CD4-positive, alpha-beta T cell treated with Interleukin-6 at 100 ng/mL for 8 hours (primary cell): ENCODE results near the gene CDRT4.

Experiments used
- DNase-seq: peaks from one replicate; pipeline ENCODE4 v3.0.0-alpha.2; 2020; ENCODE audit warnings: mixed read lengths, low spot score

CDRT4 gene

DNA sequence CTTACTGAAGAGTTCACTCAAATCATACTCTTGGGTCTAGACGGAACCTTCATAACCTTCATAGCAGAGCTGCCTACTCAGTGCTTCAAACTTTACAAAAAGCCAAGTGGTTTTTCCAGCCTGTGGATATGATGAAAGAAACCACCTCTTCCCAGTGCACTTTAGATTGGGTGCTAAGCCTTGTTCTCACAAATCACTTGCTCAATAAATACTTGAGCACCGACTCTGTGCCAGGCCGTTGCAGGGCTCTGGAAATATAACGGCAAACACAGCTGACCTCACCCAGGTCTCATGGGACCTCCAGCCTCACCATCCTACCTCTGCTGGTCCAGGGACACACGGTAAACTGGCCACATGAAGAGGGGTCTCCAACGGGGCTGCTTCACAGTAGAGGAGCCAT lies 35.7 kb downstream of the CDRT4 start:
- DNase-seq = no peak

DNA sequence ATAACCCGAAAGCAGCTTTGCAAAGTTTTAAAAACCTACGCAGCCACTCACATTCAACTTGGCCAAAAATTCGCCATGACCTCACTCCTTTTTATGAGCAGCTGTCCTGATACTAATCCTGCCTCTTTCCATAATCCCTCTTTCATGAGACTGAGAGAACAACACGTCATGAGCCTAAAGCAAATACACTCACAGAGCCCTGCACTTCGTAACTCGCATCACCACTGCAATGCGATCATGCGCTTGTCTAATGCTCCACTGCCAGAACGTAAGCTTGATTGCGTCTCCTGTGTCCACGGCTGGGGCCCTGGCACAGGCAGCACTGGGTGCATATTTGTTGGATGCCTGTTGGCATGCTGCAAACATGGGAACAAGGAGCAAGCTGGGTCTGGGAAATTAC lies 36.2 kb downstream of the CDRT4 start:
- no peak for DNase-seq

DNA sequence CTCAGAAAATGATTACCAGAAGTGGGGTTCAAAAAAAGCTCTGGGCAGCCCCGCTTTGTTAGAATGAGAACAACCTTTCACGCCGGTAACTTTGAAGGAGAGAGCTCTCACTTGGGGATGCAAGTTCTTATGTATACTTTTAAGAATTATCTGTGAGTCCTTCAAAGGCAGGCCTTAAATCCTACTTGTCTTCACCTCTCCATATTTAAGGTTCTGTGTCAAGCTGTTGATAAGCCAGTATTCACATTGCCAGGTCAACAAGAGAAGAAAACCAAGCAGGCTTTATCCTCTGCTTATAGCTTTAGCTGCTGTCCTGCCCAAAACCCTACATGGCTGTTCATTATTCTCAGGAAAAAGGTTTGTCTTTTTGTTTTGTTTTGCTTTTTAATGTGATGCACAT lies 42.9 kb downstream of the CDRT4 start:
- DNase-seq = no peak

DNA sequence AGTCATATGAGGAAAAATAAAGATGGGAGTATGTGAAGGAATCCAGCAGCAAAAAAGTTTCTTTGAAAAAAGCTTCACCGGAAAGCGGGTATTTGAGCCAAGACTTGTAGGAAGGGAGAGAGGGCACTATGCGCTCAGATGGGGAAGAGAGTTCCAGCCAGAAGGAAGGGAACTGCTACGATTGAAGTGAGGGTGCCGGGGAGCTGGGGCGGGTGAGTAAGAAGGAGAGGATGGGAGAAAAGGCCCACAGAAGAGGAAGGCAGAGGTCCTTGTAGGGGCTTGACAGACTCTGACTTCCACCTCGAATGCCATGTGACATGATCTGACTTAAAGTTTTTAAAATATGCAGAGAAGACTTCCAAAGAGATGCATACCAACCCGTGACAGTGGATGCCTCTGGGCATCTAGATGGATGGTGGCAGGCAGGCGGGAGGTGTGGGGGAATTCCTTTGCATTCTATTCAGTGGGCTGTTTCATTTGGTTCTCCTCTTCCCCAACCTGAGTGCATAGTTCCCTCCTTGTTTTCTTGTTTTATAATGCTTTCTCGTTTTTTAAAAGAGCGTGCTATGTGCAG lies 44.9 kb downstream of the CDRT4 start:
- DNase-seq = no peak

DNA sequence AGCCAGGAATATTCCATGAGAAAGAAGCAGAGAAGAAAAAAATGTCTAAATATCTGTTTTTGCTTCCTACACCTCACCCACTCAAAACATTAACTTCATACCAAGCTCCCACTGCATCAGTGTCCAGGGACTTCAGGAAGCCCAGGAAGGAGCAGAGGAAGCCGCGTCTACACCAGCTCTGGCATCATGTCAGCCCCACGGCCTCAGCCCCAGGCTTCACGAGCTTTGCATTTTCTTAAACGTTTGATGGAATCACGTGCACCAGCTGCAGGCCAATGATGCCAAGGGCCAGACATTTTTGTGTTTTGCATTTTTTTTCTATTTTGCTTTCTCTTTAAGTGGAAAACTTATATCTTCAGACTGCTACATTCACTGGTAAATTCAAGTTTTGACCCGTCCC lies 48.6 kb downstream of the CDRT4 start:
- DNase-seq = no peak

DNA sequence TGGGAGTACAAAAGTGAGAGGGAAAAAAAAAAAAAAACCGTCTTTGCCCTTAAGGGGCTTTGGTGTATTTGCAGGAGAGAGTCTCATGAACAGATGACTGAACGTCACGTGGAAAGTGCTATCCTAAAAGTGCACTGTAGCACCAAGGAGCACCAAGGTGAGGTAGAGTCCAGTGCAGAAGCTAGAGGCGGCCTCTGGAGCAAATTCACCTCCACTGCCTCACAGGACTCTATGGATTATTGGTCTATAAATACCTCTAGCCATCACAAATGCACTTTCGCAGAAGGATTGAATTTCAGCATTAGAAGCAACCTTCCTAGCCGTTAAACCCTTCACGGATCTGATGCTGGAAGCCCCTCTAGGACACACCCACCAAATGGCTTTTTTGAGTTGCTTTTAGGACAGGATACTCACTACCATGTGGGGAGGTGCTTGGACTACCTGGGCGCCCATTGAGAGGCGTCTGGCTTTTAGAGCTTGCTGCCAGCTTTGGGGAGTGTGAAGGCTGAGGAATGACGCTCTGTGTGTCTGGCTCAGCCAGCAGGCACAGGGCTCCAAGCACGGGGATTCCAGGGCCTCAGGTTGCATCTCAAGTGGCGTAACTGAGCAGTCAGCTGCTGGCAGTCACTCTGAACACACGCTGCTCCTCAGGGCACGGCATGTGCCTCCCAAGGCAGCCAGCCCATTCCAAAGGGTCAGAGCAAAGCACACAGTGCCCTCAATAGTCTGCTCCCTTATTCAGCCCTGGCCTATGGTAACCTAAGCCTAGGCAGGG lies 52.7 kb downstream of the CDRT4 start:
- no peak for DNase-seq

DNA sequence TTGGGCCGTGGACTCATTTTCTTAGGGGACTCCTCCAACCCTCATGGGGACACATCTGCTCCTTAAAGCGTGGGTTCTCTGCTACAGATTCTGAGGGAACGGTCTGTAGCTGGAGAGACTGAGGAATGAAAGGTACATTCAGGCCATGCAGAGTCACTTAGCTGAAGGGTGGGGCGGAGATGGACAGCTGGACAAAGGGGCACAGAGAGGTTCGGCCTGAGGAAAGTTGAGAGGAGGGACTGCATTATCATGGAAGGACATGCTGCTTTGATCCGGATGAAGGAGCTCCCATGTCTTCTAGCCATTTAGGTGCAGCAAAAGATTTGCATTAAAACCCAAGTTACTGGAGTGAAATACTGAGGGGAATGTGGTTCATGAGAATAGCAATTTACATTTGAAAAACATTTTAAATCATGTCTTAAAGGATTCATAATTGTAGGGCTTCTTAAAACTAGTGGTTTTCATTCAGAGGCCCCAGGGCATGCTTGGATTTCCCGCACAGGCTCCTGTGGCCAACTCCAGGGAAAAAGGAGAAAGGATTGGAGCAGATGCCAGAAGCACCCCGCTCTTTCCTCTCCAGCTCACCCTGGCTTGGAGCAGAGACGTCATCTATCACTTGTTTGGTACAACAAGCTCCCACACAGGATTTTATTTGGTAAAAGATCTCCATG lies 54.2 kb downstream of the CDRT4 start:
- DNase-seq = no peak

DNA sequence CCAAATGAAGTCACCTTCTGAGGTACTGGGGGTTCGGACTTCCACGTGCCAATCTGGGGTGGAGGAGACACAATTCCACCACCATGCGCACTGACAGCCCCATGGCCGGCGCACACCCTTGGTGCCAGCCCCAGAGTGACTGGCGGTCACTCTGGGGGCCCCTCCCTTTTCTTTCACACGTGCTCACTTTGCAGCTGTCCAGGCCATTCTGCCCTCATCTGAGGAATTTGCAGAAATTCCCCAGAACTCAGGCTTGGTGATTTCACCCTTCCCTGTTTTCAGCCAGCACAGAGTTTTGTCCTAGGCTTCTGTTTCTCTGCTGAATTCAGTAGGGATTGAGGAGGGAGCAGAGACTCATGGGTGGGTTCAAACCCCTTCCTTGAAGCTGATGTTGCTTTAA lies 54.8 kb downstream of the CDRT4 start:
- no peak for DNase-seq

DNA sequence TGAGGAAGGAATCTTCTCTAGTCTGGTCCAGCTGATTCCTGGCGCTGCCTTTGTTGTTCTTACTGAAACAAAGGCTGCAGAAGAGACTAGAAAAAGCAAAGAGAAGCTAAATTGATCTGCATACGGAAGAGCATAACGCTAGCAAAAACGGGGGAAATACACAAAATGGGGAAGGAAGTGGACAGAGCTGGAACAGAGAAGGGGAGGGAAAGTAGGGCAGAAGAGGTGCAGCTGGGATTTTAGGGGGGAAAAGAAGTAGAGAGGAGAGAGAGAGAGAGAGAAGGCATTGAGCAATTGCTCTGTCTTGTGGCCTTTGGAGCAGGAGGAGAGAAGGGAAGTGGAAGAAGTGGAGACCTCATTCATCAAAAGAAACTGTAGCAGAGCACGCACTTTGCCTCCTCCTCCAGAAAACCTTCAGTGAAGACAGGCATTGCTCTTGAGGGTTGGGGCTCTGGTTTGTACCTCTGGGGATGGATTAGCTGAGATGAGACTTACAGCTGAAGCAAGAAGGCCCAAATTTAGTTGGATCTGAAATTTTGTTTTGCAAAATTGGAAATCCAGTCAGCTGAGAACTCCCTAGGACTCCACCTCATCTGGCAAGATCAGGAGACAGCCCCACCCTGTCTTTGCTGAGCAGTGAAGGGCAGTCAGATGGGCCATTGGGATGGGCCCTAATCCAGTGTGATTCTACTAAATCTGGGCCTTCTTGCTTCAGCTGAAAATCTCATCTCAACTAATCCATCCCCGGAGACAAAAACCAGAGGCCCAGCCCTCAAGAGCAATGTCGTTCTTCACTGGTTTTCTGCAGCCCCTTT lies 55.8 kb downstream of the CDRT4 start:
- DNase-seq = no peak

DNA sequence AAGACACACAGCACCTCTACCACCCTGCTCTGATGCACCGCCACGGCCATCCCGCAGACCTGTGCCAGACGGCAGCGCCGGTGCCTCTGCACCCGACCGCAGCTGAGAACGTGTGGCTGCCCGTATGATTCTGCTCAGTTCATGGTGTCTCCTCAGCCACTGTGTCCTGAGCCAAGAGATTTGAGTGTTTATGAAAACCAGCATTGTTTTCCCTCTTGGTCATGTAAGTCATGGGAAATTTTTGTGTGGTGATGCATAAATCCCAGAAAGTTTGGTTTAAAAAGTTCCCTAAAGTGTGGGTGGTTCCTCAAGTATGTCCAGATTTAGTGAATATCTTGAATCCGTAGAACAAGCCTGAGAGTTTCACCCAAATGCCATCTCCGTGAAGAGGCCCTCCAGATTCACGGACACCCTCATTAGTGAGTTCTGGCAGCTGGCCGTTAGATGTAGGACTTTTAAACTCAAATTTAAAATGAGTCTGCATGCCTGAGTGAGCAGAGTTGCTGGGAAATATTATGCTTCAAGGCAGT lies 57.6 kb downstream of the CDRT4 start:
- DNase-seq = no peak

DNA sequence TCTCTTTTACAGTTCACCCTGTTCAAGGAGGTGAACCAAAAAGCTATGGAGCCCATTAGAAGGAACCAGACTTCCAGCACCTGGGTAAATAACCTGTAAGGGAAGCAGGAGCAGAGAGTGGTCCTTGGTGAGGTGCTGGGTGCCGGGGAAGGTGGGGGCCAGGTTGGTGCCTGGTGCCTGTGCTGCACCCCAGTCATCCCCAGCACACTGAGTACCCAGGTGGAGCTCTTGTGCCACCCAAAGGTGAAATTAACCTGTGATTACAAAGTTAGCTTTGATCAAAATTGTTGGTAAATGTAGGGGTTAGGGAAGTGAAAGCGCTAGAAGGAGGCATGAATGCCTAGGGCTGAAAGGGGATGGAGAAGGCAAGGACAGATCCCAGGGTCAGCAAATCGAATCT lies 58.6 kb downstream of the CDRT4 start:
- no peak for DNase-seq

DNA sequence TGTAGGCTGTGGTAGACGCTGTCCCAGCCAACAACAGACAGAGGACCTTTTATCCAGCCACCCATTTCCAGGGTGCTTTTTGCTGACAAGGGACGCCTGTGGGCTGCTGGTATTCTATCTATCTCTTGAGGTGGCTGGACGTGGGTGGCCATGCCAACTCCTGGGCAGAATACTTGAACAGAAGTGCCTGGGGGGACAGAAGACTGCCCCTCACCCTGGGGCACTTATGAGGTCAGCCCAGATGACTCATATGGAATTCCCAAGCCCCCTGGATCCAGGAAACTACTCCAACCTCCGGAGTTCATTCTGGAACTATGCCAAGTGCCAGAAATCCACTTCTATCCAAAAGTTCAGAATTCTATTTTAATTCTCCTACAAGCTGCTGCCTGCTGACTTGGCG lies 61.3 kb downstream of the CDRT4 start:
- DNase-seq = no peak

DNA sequence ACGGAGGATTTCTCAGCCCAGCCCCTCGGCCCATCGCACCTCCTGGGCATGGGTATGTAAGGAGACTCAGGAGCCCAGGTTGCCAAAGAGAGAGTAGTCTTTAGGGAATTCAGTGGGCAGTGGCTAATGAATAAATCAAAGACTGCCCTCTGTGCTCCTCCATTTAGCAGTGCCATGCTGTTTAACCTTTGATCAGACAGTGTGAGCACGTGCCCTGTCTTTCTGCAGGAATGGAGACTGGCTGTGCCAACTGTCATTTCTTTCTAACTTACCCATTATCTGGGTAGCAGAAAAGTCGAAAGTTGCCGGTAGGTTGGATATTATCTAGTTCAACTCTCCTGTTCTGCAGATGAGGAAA lies 62.4 kb downstream of the CDRT4 start:
- no peak for DNase-seq

DNA sequence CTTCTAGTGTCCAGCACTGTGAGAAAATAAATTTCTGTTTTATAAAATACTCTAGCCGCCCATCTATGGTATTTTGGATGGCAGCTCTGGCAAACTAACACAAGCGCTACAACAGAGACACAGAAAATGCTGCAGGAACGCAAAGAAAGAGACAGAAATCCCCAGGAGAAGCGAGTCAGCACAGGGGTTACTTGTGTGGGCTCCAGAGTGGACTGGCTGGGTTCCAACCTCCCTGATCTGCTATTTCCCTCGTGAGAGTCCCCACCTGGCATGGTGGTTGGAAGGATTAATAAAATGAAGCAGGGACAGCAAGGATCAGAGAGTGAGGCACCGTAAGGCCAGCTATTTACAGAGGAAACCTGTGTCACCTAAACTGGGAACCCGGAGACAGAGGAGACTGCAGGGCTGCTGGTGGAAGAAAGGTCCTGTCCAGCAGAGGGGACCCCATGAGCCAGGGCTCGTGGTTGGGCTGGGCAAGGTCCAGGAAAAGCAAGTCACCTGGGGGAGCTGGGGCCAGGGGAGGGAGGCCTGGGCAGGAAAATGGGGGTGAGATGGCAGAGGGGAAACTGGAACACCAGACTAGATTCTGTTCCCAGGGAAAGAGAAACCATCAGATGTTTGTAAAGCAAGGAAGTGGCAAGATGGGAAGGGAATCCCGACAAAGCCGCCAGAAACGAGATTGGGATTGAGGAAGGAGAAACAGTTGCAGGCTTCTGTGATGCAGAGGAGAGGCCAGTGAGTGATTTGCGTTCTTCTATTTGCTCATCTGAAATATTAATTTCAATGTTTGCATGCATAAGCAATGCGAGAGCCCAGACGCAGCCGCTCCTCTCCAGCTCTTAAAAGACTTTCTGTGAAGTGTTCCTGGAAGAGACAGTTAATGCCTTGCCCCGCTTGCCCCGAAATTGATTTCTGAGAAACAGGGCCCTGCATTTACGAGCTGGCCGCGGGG lies 63.0 kb downstream of the CDRT4 start:
- DNase-seq = no peak

DNA sequence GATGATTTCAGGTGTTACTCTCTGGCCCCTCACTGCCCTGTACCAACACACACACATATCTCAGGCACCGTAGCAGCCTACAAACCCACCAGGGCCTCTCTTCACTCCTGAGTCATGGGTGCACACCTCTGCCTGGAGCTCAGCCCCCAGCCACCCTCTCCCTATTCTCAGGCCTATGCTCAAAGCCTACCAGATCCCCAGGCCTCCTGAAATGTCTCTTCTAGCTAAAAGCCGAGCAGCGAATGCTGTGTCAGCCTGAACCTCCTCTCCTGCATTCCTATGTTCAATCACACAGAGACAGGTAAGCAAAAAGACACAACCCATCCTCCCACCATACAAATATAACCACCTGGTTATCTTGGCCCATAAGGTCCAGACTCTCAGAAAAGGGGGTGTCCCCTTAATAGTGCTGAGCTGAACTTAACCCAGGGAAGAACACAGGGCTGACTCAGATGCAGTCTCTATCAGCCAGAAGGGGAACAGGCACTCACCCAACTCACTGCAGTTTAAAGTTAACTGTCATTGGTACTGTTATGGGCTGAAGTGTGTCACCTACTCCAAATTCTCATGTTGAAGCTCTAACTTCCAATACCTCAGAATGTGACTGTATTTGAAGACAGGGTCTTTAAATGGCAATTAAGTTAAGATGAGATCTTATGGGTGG lies 64.0 kb downstream of the CDRT4 start:
- no peak for DNase-seq

DNA sequence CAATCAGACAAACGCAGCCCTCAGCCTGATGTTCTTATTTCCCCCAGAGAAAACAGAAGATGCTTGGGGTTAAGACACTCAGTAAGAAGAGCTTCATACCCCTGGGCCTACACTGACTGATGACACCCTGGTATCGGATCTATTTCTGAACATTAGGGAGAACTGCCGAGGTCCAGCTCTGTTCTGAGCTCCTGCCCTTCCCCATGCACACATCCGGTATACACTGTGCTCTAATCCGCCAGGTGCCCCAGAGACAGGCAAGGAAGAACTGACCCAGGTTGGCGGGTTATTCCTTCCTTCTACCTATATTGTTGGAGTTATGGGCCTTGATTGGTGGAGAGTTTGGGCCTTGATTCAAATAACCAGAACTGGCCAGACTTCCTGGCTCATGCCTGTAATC lies 68.0 kb downstream of the CDRT4 start:
- DNase-seq = no peak

DNA sequence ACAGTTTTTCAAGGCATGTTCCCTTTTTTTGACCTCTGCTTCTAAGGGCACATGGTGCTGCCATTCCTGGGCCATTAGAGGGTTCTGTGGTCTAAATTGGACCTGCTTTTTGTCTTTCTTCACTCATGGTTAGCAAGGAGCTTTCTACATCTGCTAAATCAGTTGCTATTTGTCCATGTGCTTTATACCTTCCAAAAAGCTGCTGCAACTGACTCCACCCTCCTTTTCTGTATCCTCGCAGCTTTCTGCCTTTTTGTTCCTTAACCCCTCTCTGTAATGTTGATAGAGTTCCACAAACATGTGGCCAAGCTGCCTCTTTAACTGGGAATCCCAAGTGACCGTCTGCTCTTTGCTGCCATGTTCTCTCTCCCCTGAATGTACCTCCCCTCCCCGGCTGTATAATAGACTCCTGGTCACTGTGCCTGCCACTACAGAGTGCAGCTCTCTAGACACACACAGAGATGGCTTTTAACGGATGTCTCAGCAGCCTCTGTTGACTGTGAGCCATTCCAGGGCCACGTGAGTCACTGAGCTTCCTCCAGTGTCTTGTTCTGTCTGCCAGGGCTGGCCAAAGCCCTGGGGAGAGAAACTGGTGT lies 68.6 kb downstream of the CDRT4 start:
- no peak for DNase-seq

DNA sequence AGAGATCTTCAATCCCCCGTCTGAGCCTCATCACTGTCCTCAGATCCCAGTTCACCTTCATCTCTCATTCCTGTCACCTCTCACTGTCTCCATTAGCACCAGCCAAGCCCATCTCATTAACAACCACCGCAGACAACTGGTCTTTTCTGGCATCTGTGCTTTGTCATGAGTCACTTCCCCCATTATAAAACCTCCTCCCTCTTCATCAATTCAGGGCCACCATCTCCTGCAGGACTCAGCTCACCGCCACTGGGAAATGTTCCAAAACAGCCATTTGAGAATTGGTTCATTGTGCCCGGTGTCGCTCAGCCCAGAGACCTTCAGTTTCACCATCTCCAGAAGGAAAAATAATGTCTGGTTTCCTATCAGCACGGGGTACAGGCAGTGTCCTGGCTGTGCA lies 69.1 kb downstream of the CDRT4 start:
- DNase-seq = no peak

DNA sequence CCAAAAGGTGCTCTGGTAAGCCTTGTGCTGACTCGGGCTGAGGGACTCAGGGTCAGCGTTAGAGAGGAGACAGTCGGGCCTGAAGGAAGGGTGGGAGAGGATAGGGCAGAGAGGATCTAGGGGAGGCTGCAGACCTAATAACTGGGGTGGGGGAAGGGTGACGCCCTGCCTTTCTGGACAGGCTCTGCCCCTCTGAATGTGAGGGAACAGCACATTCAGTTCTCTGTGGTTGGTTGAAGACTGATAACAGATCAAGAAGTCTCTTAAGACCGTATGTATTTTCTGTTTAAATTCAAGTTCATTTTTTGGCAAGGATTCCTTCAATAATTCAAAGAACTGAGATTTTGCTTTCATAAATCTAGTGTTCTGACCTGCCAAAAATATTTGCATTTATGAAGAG lies 69.8 kb downstream of the CDRT4 start:
- no peak for DNase-seq

DNA sequence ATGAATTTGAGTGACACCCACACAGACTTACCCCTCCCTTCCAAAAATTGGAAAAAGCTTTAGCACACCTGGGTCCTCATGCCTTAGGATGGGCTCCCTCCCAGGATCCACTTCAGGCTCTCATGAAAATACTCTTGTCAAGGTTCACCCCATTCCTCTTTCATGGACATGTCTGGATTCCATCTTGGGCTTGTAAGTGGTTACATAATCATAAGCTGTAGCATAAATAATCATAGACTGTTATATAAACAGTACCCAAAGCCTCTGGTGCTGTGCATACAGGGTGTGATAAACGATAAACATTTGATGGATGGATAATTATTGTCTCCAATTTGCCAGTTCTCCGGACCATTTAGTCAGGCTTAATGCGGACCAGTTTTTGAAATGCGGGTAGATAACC lies 72.3 kb downstream of the CDRT4 start:
- DNase-seq = no peak
